Fibroblast of pulmonary artery (primary cell): ENCODE data around the gene KRTAP21-1.

Experiments used
- DNase-seq: peaks from one replicate; pipeline ENCODE4 v3.0.0-alpha.2; 2010; ENCODE audit warnings: low read depth
- H3K4me3 ChIP-seq: replicated peaks from 2 replicates; pipeline ENCODE4 v1.5.1; 2011; ENCODE audit warnings: low read depth, mild to moderate bottlenecking, control low read depth, low read length, moderate library complexity
- CTCF ChIP-seq: IDR thresholded peaks from 2 replicates; pipeline ENCODE4 v1.5.1; 2011; ENCODE audit warnings: mild to moderate bottlenecking, control low read depth, low read length, inconsistent platforms; ENCODE audit errors: missing control alignments

Gene KRTAP21-1

GRCh38 chr21:30714946-30715345 is 40.3 kb downstream of the KRTAP21-1 start:
- no peak for TF ChIP-seq CTCF

DNA sequence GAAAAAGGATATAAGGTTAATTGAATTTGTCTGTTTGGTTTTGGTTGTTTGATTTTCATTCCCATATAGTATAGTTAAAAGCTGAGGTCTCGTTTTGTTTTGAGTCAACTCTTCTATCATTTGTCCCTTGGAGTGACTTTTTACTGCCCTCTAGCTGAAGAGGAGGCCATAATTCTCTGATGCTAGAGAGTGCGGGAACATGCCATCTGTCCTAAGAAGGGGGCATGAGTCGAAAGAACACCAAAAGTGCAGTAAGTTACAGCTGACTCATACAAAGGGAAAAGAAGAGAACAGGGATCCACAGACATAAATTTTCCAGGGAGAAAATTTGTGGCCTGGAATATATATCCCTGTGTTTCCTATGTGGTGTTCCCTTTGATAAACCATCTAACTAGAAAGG is 40.8 kb downstream of the KRTAP21-1 start:
- H3K4me3 ChIP-seq = no peak overlapping the region
- no peak for TF ChIP-seq CTCF
- DNase-seq = no peak

More at GRCh38 chr21:30714946-30715345, 40.3 kb downstream of the KRTAP21-1 start:
- DNase-seq = no peak
- no peak overlapping the region for H3K4me3 ChIP-seq

DNA sequence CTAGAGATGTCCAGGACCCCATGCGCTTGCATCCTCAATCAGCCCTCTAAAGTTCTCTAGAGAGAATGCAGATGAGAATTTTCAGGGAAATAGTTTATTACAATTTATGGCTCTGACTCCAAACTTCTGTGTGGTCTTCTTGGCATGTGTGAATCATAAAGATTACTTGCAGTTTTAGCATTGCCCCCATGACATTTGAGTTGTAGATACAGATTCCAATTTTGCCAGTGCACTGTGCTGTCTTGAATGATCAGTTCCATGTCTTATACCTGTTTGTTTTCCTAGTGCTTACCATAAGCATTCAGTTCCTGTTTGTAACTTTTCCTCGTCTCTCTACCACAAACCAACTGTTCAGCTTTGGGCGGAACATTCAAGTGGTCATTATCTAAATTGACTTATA is 41.5 kb downstream of the KRTAP21-1 start:
- TF ChIP-seq CTCF = no peak
- no peak for DNase-seq
- H3K4me3 ChIP-seq = no peak overlapping the region

DNA sequence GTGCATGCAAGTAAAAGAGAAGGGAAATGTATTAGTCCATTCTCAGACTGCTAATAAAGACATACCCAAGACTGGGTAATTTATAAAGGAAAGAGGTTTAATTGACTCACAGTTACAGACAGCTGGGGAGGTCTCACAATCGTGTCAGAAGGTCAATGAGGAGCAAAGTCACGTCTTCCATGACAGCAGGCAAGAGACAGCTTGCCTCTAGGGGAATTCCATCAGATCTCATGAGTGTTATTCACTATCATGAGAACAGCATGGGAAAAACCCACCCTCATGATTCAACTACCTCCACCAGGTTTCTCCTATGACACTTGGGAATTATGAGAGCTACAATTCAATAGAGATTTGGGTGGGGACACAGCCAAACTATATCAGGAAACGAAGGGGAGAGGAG is 44.7 kb downstream of the KRTAP21-1 start:
- no peak overlapping the region for H3K4me3 ChIP-seq
- TF ChIP-seq CTCF = no peak
- no peak for DNase-seq

GRCh38 chr21:30707409-30707808 is 47.8 kb downstream of the KRTAP21-1 start:
- no peak overlapping the region for H3K4me3 ChIP-seq
- no peak for DNase-seq
- no peak for TF ChIP-seq CTCF
